ENCODE data around the gene ADGRV1.

- TF ChIP-seq CTCF (IDR thresholded peaks at IDR 0.05): no peak
- TF ChIP-seq POLR2A (IDR thresholded peaks at IDR 0.05): no peak
- no peak for TF ChIP-seq EP300 (IDR thresholded peaks at IDR 0.05)
- TF ChIP-seq POLR2AphosphoS5 (IDR thresholded peaks at IDR 0.05): no peak
Observed at GRCh38 chr5:90793183-90793582, 234.6 kb downstream of the ADGRV1 start.

Data from stomach (tissue), 4 donors.